Measurements from ENCODE around the gene MNS1. TPM values are rescaled to one million over a fixed set of nuclear protein-coding genes. Genes with fewer than 3 reads are reported as not detected.
"Not testable (repeated sequence)": the region's sequence is repeated elsewhere in the genome, so short reads cannot be mapped to it uniquely, and the experiment has no call there.

The MNS1 gene
- total RNA-seq, 4 donors from 2014 or later = 0.93 to 2.0 (median 1.3) TPM

- Histone ChIP-seq H3K36me3 (no peaks in the 10 kb centered on the region), H3K4me3 (no peak overlapping the region), H3K4me1 (no peaks in the 10 kb centered on the region), H3K9me3 (no peaks in the 10 kb centered on the region), H3K27me3 (no peaks in the 10 kb centered on the region), H3K27ac (no peak overlapping the region)
- 61 to 71% methylated on average over 2 of the region's 2 CpGs for WGBS, 2 donors (ENCODE audit: low coverage in 1 of 2)
- TF ChIP-seq POLR2A (IDR thresholded peaks at IDR 0.05) = no peak
- no peak for ATAC-seq
Measured at GRCh38 chr15:56411122-56411749, 53.7 kb downstream of the MNS1 start.

GRCh38 chr15:56410721-56411120, 54.2 kb downstream of the MNS1 start:
- no peak for ATAC-seq
- no peaks in the 10 kb centered on the region for H3K4me1 ChIP-seq
- H3K36me3 ChIP-seq = no peaks in the 10 kb centered on the region
- TF ChIP-seq POLR2A (IDR thresholded peaks at IDR 0.05) = no peak
- no peak for TF ChIP-seq POLR2AphosphoS5 (IDR thresholded peaks at IDR 0.05)
- TF ChIP-seq, protein P1, sequence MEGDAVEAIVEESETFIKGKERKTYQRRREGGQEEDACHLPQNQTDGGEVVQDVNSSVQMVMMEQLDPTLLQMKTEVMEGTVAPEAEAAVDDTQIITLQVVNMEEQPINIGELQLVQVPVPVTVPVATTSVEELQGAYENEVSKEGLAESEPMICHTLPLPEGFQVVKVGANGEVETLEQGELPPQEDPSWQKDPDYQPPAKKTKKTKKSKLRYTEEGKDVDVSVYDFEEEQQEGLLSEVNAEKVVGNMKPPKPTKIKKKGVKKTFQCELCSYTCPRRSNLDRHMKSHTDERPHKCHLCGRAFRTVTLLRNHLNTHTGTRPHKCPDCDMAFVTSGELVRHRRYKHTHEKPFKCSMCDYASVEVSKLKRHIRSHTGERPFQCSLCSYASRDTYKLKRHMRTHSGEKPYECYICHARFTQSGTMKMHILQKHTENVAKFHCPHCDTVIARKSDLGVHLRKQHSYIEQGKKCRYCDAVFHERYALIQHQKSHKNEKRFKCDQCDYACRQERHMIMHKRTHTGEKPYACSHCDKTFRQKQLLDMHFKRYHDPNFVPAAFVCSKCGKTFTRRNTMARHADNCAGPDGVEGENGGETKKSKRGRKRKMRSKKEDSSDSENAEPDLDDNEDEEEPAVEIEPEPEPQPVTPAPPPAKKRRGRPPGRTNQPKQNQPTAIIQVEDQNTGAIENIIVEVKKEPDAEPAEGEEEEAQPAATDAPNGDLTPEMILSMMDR (IDR thresholded peaks at IDR 0.05) = no peak
- no peak for TF ChIP-seq EP300 (IDR thresholded peaks at IDR 0.05)
- H3K9me3 ChIP-seq = no peaks in the 10 kb centered on the region
- no peak overlapping the region for H3K4me3 ChIP-seq
- H3K27ac ChIP-seq = no peak overlapping the region
- H3K27me3 ChIP-seq = no peaks in the 10 kb centered on the region

- not testable (repeated sequence) for H3K9me3 ChIP-seq, H3K36me3 ChIP-seq, H3K4me3 ChIP-seq, H3K4me1 ChIP-seq, ATAC-seq, H3K27ac ChIP-seq, H3K27me3 ChIP-seq
- 89 to 100% methylated on average over 3 of the region's 11 CpGs for WGBS, 2 donors (ENCODE audit: low coverage in 1 of 2)
Measured at GRCh38 chr15:56399209-56399608, 65.7 kb downstream of the MNS1 start.

GRCh38 chr15:56397325-56397724, 67.6 kb downstream of the MNS1 start:
- 78 to 100% methylated on average over 2 to 3 of the region's 3 CpGs for WGBS, 2 donors (ENCODE audit: low coverage in 1 of 2)
- H3K27ac ChIP-seq, ATAC-seq, H3K4me1 ChIP-seq, H3K27me3 ChIP-seq, H3K9me3 ChIP-seq, H3K4me3 ChIP-seq, H3K36me3 ChIP-seq: not testable (repeated sequence)

GRCh38 chr15:56394909-56395308, 70.0 kb downstream of the MNS1 start:
- no peak for ATAC-seq
- no peak for TF ChIP-seq POLR2A (IDR thresholded peaks at IDR 0.05)
- TF ChIP-seq, protein P1 (IDR thresholded peaks at IDR 0.05) = no peak
- TF ChIP-seq POLR2AphosphoS5 (IDR thresholded peaks at IDR 0.05) = no peak
- no peak for TF ChIP-seq EP300 (IDR thresholded peaks at IDR 0.05)
- Histone ChIP-seq H3K4me1 (no peaks in the 10 kb centered on the region), H3K27me3 (no peaks in the 10 kb centered on the region), H3K36me3 (no peaks in the 10 kb centered on the region), H3K27ac (no peak overlapping the region), H3K4me3 (no peak overlapping the region), H3K9me3 (no peaks in the 10 kb centered on the region)
- WGBS, 2 donors (ENCODE audit: low coverage in 1 of 2) = 91 to 94% methylated on average over 1 of the region's 1 CpG

DNA sequence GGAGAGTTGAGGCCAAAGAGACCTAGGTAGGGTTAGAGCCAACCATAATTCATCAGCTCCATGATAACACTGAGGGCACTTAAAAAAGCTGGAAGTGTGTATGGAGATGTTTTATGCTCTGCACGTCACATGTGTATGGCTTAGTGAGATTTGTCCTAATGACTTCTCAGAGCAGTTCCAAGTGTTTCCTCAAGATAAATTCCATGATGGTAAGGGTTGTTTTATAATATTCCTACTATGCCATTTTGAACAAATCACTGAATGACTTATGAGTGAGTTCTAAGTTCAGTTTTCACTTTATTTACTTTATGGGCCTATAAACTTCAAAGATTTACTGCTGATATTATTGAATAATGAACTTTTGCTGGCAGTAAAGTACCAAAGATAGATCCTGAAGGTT, 71.7 kb downstream of the MNS1 start:
- Histone ChIP-seq H3K27ac (no peak overlapping the region), H3K4me3 (no peak overlapping the region), H3K27me3 (no peaks in the 10 kb centered on the region), H3K4me1 (no peaks in the 10 kb centered on the region), H3K36me3 (no peaks in the 10 kb centered on the region), H3K9me3 (no peaks in the 10 kb centered on the region)
- WGBS, 2 donors (ENCODE audit: low coverage in 1 of 2) = 100% methylated on average over 1 of the region's 1 CpG
- TF ChIP-seq EP300 (IDR thresholded peaks at IDR 0.05) (no peak), POLR2AphosphoS5 (IDR thresholded peaks at IDR 0.05) (no peak), POLR2A (IDR thresholded peaks at IDR 0.05) (no peak)
- TF ChIP-seq, protein P1 (IDR thresholded peaks at IDR 0.05) = no peak
- ATAC-seq = no peak

All from gastroesophageal sphincter (tissue), 4 donors.